ENCODE data around the gene CYP46A1.

GRCh38 chr14:99660794-99661193 is 23.3 kb upstream of the CYP46A1 start:
- TF ChIP-seq, protein P1, sequence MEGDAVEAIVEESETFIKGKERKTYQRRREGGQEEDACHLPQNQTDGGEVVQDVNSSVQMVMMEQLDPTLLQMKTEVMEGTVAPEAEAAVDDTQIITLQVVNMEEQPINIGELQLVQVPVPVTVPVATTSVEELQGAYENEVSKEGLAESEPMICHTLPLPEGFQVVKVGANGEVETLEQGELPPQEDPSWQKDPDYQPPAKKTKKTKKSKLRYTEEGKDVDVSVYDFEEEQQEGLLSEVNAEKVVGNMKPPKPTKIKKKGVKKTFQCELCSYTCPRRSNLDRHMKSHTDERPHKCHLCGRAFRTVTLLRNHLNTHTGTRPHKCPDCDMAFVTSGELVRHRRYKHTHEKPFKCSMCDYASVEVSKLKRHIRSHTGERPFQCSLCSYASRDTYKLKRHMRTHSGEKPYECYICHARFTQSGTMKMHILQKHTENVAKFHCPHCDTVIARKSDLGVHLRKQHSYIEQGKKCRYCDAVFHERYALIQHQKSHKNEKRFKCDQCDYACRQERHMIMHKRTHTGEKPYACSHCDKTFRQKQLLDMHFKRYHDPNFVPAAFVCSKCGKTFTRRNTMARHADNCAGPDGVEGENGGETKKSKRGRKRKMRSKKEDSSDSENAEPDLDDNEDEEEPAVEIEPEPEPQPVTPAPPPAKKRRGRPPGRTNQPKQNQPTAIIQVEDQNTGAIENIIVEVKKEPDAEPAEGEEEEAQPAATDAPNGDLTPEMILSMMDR (IDR thresholded peaks at IDR 0.05), result no peak
- no peak for TF ChIP-seq ZFX (IDR thresholded peaks at IDR 0.05; ENCODE audit: borderline replicate concordance)

All from 22Rv1 (cell line).